Lower lobe of right lung (tissue), 2 donors: ENCODE results near the gene VEPH1. TPM values are rescaled to one million over a fixed set of nuclear protein-coding genes. Genes with fewer than 3 reads are reported as not detected.

Experiments
- ATAC-seq, 2 donors: fragments of 200-7000 bp; cut with Tn5 transposase; one replicate each; pipeline ENCODE4 v1.9.1; 2020 to 2022; ENCODE audit warnings: mild to moderate bottlenecking in 2 of 2, moderate library complexity in 2 of 2
- DNase-seq: peaks from one replicate; pipeline ENCODE4 v3.0.0-alpha.2; 2020
- H3K27ac ChIP-seq: fragments of 200-600 bp; one replicate; pipeline ENCODE4 v1.8.0; 2022
- H3K27me3 ChIP-seq: fragments of 200-600 bp; one replicate; pipeline ENCODE4 v1.8.0; 2022; ENCODE audit warnings: low read depth
- H3K36me3 ChIP-seq: fragments of 200-600 bp; one replicate; pipeline ENCODE4 v1.8.0; 2022; ENCODE audit warnings: mild to moderate bottlenecking
- H3K4me1 ChIP-seq: fragments of 200-600 bp; one replicate; pipeline ENCODE4 v1.8.0; 2022
- H3K4me3 ChIP-seq: fragments of 200-600 bp; one replicate; pipeline ENCODE4 v1.8.0; 2022; ENCODE audit warnings: mild to moderate bottlenecking
- H3K9me3 ChIP-seq: fragments of 200-600 bp; one replicate; pipeline ENCODE4 v1.8.0; 2022
- CTCF ChIP-seq: fragments of 200-600 bp; IDR thresholded peaks from one replicate; pipeline ENCODE4 v1.8.0; 2022; ENCODE audit warnings: antibody characterized with exemption, mild to moderate bottlenecking
- intact Hi-C: fragments of 100-400 bp; cut with DNase I; formaldehyde crosslinking; loops from one replicate; pipeline ENCODE4 v1.11.0; 2022
- total RNA-seq: library from RNA; stranded (reverse); fragmentation: NEBNext Ultra II Directional; extraction: Animal tissue kit (Norgen Biotek cat#: 25700); gene quantifications from one replicate; pipeline ENCODE4 v1.2.1, GENCODE V29; 2021
- donor health status: DM: no; HTN: yes; CAD: no; lungs with severe emphysema.

VEPH1 gene
- total RNA-seq, 1 donor from 2014 or later: 116 TPM

GRCh38 chr3:157275832-157276231 is 227.4 kb downstream of the VEPH1 start:
- H3K9me3 ChIP-seq: no peaks in the 10 kb centered on the region
- no peaks in the 10 kb centered on the region for H3K36me3 ChIP-seq
- no peak for ATAC-seq
- DNase-seq: no peak
- H3K4me3 ChIP-seq: no peak overlapping the region
- no peak for TF ChIP-seq CTCF
- H3K27me3 ChIP-seq: no peaks in the 10 kb centered on the region
- H3K4me1 ChIP-seq: no peaks in the 10 kb centered on the region
- intact Hi-C loops: no loop called here
- no peak overlapping the region for H3K27ac ChIP-seq

GRCh38 chr3:157274644-157275137 is 228.5 kb downstream of the VEPH1 start:
- H3K4me3 ChIP-seq: no peak overlapping the region
- H3K4me1 ChIP-seq: no peaks in the 10 kb centered on the region
- intact Hi-C loops: no loop called here
- no peak for TF ChIP-seq CTCF
- no peaks in the 10 kb centered on the region for H3K36me3 ChIP-seq
- DNase-seq (no peak), ATAC-seq (no peak)
- H3K27ac ChIP-seq: no peak overlapping the region
- no peaks in the 10 kb centered on the region for H3K9me3 ChIP-seq
- no peaks in the 10 kb centered on the region for H3K27me3 ChIP-seq

- no peak overlapping the region for H3K4me3 ChIP-seq
- DNase-seq: no peak
- no peak overlapping the region for H3K27ac ChIP-seq
- H3K9me3 ChIP-seq: no peaks in the 10 kb centered on the region
- intact Hi-C loops: no loop called here
- no peaks in the 10 kb centered on the region for H3K36me3 ChIP-seq
- no peak for ATAC-seq
- TF ChIP-seq CTCF: no peak
- no peaks in the 10 kb centered on the region for H3K27me3 ChIP-seq
- no peaks in the 10 kb centered on the region for H3K4me1 ChIP-seq
Measured at GRCh38 chr3:157271283-157271882, 231.8 kb downstream of the VEPH1 start.

- Histone ChIP-seq H3K27ac (no peak overlapping the region), H3K36me3 (no peaks in the 10 kb centered on the region), H3K4me3 (no peak overlapping the region), H3K4me1 (no peaks in the 10 kb centered on the region), H3K27me3 (no peaks in the 10 kb centered on the region), H3K9me3 (no peaks in the 10 kb centered on the region)
- DNase-seq: no peak
- no peak for TF ChIP-seq CTCF
- no peak for ATAC-seq
- intact Hi-C loops: no loop called here
Measured at GRCh38 chr3:157268026-157268425, 235.2 kb downstream of the VEPH1 start.

GRCh38 chr3:157265931-157266330 is 237.3 kb downstream of the VEPH1 start:
- Histone ChIP-seq H3K27ac (no peak overlapping the region), H3K27me3 (no peaks in the 10 kb centered on the region), H3K36me3 (no peaks in the 10 kb centered on the region), H3K4me3 (no peak overlapping the region), H3K4me1 (no peaks in the 10 kb centered on the region), H3K9me3 (no peaks in the 10 kb centered on the region)
- DNase-seq (no peak), ATAC-seq (no peak)
- no peak for TF ChIP-seq CTCF
- intact Hi-C loops: no loop called here
